Natural killer cell treated with Interleukin-12 subunit alpha and Interleukin-12 subunit beta and Interleukin-15 and Interleukin-18, amount 100 ng/mL, for 72 hours (primary cell): ENCODE results near the gene SERPINB6. TPM values are rescaled to one million over a fixed set of nuclear protein-coding genes. Genes with fewer than 3 reads are reported as not detected.

Source experiments
- ATAC-seq, 2 donors: fragments of 150-1000 bp; cut with Tn5 transposase in 1 of 2; sonication (Bioruptor Pico), chemical (Tn5 transposase) in 1 of 2; 2 replicates each; pipeline ENCODE4 v1.10.0; 2021
- DNase-seq: peaks from one replicate; pipeline ENCODE4 v3.0.0; 2022; ENCODE audit warnings: low spot score
- H3K27ac Mint-ChIP-seq, 2 donors: 1 replicate in 1 of 2; 2 replicates in 1 of 2; pipeline ENCODE4 v1.8.0; 2022; ENCODE audit warnings: mixed read lengths in 2 of 2, mild to moderate bottlenecking in 1 of 2, moderate library complexity in 1 of 2
- H3K27me3 Mint-ChIP-seq, 2 donors: 1 replicate in 1 of 2; 2 replicates in 1 of 2; pipeline ENCODE4 v1.8.0; 2022; ENCODE audit warnings: mixed read lengths in 2 of 2
- H3K36me3 Mint-ChIP-seq: one replicate; pipeline ENCODE4 v1.8.0; 2022; ENCODE audit warnings: mixed read lengths
- H3K4me1 Mint-ChIP-seq, 2 donors: 1 replicate in 1 of 2; 2 replicates in 1 of 2; pipeline ENCODE4 v1.8.0; 2022; ENCODE audit warnings: low read depth in 2 of 2, mixed read lengths in 2 of 2, mild to moderate bottlenecking in 1 of 2
- H3K4me3 Mint-ChIP-seq: one replicate; pipeline ENCODE4 v1.8.0; 2022; ENCODE audit warnings: mixed read lengths
- H3K9me3 Mint-ChIP-seq: 2 replicates; pipeline ENCODE4 v1.8.0; 2022; ENCODE audit warnings: mixed read lengths
- total RNA-seq, 2 donors: library from RNA; stranded (reverse); gene quantifications; one replicate each; pipeline ENCODE4 v1.2.3, GENCODE V29; 2022

Gene SERPINB6
- total RNA-seq, 2 donors from 2014 or later, result 158 to 170 TPM

GRCh38 chr6:2966347-2966746, 5.0 kb downstream of the SERPINB6 start:
- DNase-seq (no peak), ATAC-seq (no peak)
- H3K9me3 Mint-ChIP-seq, result no peaks in the 10 kb centered on the region
- H3K36me3 Mint-ChIP-seq, result peaks cover 14% of the 10 kb centered on the region
- H3K27me3 Mint-ChIP-seq, result no peaks in the 10 kb centered on the region
- H3K27ac Mint-ChIP-seq, result peak overlapping the region in 1 of 2 donors; percentile 60
- H3K4me3 Mint-ChIP-seq, result no peak overlapping the region
- peaks cover 46 to 48% of the 10 kb centered on the region in 2 donors for H3K4me1 Mint-ChIP-seq

GRCh38 chr6:2964793-2965505, 6.4 kb downstream of the SERPINB6 start:
- H3K4me1 Mint-ChIP-seq, result peaks cover 39 to 52% of the 10 kb centered on the region in 2 donors
- no peak overlapping the region for H3K27ac Mint-ChIP-seq
- DNase-seq (no peak), ATAC-seq (no peak)
- no peaks in the 10 kb centered on the region for H3K9me3 Mint-ChIP-seq
- peaks cover 10% of the 10 kb centered on the region for H3K36me3 Mint-ChIP-seq
- H3K4me3 Mint-ChIP-seq, result no peak overlapping the region
- no peaks in the 10 kb centered on the region for H3K27me3 Mint-ChIP-seq

- no peak for ATAC-seq
- Mint-ChIP-seq H3K4me1 (peaks cover 31 to 51% of the 10 kb centered on the region in 2 donors), H3K36me3 (peaks cover 9% of the 10 kb centered on the region), H3K9me3 (no peaks in the 10 kb centered on the region), H3K4me3 (no peak overlapping the region), H3K27ac (no peak overlapping the region), H3K27me3 (no peaks in the 10 kb centered on the region)
- DNase-seq, result no peak
These were observed 7.6 kb downstream of the SERPINB6 start for GRCh38 chr6:2963756-2964155.

- DNase-seq (no peak), ATAC-seq (no peak)
- Mint-ChIP-seq H3K27ac (peak overlapping the region in 1 of 2 donors; percentile 62), H3K27me3 (no peaks in the 10 kb centered on the region), H3K9me3 (no peaks in the 10 kb centered on the region), H3K4me1 (peaks cover 34 to 53% of the 10 kb centered on the region in 2 donors), H3K36me3 (peaks cover 5% of the 10 kb centered on the region), H3K4me3 (no peak overlapping the region)
These were observed 8.7 kb downstream of the SERPINB6 start for GRCh38 chr6:2962636-2963035.

- no peak overlapping the region for H3K4me3 Mint-ChIP-seq
- DNase-seq, result no peak
- no peaks in the 10 kb centered on the region for H3K9me3 Mint-ChIP-seq
- ATAC-seq, result no peak
- no peaks in the 10 kb centered on the region for H3K27me3 Mint-ChIP-seq
- peak overlapping the region in 1 of 2 donors; percentile 62 for H3K27ac Mint-ChIP-seq
- peaks cover 30 to 49% of the 10 kb centered on the region in 2 donors for H3K4me1 Mint-ChIP-seq
- H3K36me3 Mint-ChIP-seq, result peaks cover 4% of the 10 kb centered on the region
These were observed 9.4 kb downstream of the SERPINB6 start for GRCh38 chr6:2962004-2962403.

GRCh38 chr6:2961506-2961905, 9.9 kb downstream of the SERPINB6 start:
- no peak overlapping the region for H3K4me3 Mint-ChIP-seq
- peaks cover 29 to 47% of the 10 kb centered on the region in 2 donors for H3K4me1 Mint-ChIP-seq
- H3K27ac Mint-ChIP-seq, result peak overlapping the region in 1 of 2 donors; percentile 62
- no peaks in the 10 kb centered on the region for H3K27me3 Mint-ChIP-seq
- no peak for DNase-seq
- no peak for ATAC-seq
- no peaks in the 10 kb centered on the region for H3K9me3 Mint-ChIP-seq
- H3K36me3 Mint-ChIP-seq, result peaks cover 4% of the 10 kb centered on the region

- no peak for ATAC-seq
- Mint-ChIP-seq H3K27me3 (no peaks in the 10 kb centered on the region), H3K4me1 (peaks cover 25 to 43% of the 10 kb centered on the region in 2 donors), H3K27ac (no peak overlapping the region), H3K36me3 (no peaks in the 10 kb centered on the region), H3K4me3 (no peak overlapping the region), H3K9me3 (no peaks in the 10 kb centered on the region)
- DNase-seq, result no peak
These were observed 10.4 kb downstream of the SERPINB6 start for GRCh38 chr6:2960935-2961334.

- peaks cover 25 to 41% of the 10 kb centered on the region in 2 donors for H3K4me1 Mint-ChIP-seq
- no peak for DNase-seq
- no peak overlapping the region for H3K4me3 Mint-ChIP-seq
- no peaks in the 10 kb centered on the region for H3K27me3 Mint-ChIP-seq
- no peaks in the 10 kb centered on the region for H3K9me3 Mint-ChIP-seq
- no peaks in the 10 kb centered on the region for H3K36me3 Mint-ChIP-seq
- H3K27ac Mint-ChIP-seq, result peak overlapping the region in 1 of 2 donors; percentile 57
- no peak for ATAC-seq
These were observed 11.3 kb downstream of the SERPINB6 start for GRCh38 chr6:2959909-2960719.

GRCh38 chr6:2958776-2959175, 12.6 kb downstream of the SERPINB6 start:
- no peak for DNase-seq
- no peak for ATAC-seq
- no peaks in the 10 kb centered on the region for H3K36me3 Mint-ChIP-seq
- H3K4me3 Mint-ChIP-seq, result peak overlapping the region; percentile 25
- H3K9me3 Mint-ChIP-seq, result no peaks in the 10 kb centered on the region
- H3K4me1 Mint-ChIP-seq, result peaks cover 25 to 40% of the 10 kb centered on the region in 2 donors
- peak overlapping the region; percentile 57 to 63 for H3K27ac Mint-ChIP-seq
- H3K27me3 Mint-ChIP-seq, result no peaks in the 10 kb centered on the region

- Mint-ChIP-seq H3K27me3 (no peaks in the 10 kb centered on the region), H3K27ac (peak overlapping the region; percentile 57 to 63), H3K36me3 (no peaks in the 10 kb centered on the region), H3K4me1 (peaks cover 25 to 36% of the 10 kb centered on the region in 2 donors), H3K9me3 (no peaks in the 10 kb centered on the region), H3K4me3 (peak overlapping the region; percentile 25)
- DNase-seq (no peak), ATAC-seq (peak; percentile 53 to 67)
These were observed 13.0 kb downstream of the SERPINB6 start for GRCh38 chr6:2958331-2958711.

GRCh38 chr6:2957696-2958330, 13.6 kb downstream of the SERPINB6 start:
- peak overlapping the region; percentile 52 for H3K4me3 Mint-ChIP-seq
- peak overlapping the region; percentile 57 to 63 for H3K27ac Mint-ChIP-seq
- peaks cover 4% of the 10 kb centered on the region for H3K36me3 Mint-ChIP-seq
- DNase-seq (no peak), ATAC-seq (no peak)
- peaks cover 26 to 34% of the 10 kb centered on the region in 2 donors for H3K4me1 Mint-ChIP-seq
- H3K9me3 Mint-ChIP-seq, result no peaks in the 10 kb centered on the region
- H3K27me3 Mint-ChIP-seq, result no peaks in the 10 kb centered on the region

GRCh38 chr6:2956930-2957685, 14.3 kb downstream of the SERPINB6 start:
- H3K4me3 Mint-ChIP-seq, result no peak overlapping the region
- ATAC-seq (no peak), DNase-seq (no peak)
- H3K27ac Mint-ChIP-seq, result peak overlapping the region; percentile 57 to 63
- H3K36me3 Mint-ChIP-seq, result peaks cover 4% of the 10 kb centered on the region
- no peaks in the 10 kb centered on the region for H3K27me3 Mint-ChIP-seq
- H3K9me3 Mint-ChIP-seq, result no peaks in the 10 kb centered on the region
- H3K4me1 Mint-ChIP-seq, result peaks cover 28 to 33% of the 10 kb centered on the region in 2 donors

- Mint-ChIP-seq H3K4me3 (no peak overlapping the region), H3K9me3 (no peaks in the 10 kb centered on the region), H3K27me3 (no peaks in the 10 kb centered on the region), H3K27ac (peak overlapping the region in 1 of 2 donors; percentile 66), H3K36me3 (peaks cover 15% of the 10 kb centered on the region), H3K4me1 (peaks cover 20 to 24% of the 10 kb centered on the region in 2 donors)
- DNase-seq (no peak), ATAC-seq (no peak)
These were observed 18.3 kb downstream of the SERPINB6 start for GRCh38 chr6:2953098-2953497.
